ENCODE data around the gene TUG1. TPM values are rescaled to one million over a fixed set of nuclear protein-coding genes. Genes with fewer than 3 reads are reported as not detected.

TUG1 gene
- total and polyA plus RNA-seq, 7 donors, result 10.9 to 38.5 (median 26.4) TPM

GRCh38 chr22:30947173-30947815 is 21.8 kb upstream of the TUG1 start:
- ATAC-seq, result peak in 2 of 4 donors; percentile 24 to 29
- H3K27ac ChIP-seq, result no peak overlapping the region
- intact Hi-C loops (cut with DNase I), result loop anchor here (5.0 to 10.0 kb wide), 3 partner anchors 135 to 288 kb away; partner anchors contain the start of gene SMTN (in 1 of the 2)

GRCh38 chr22:30947816-30948454 is 21.1 kb upstream of the TUG1 start:
- WGBS, 3 donors, result 18 to 43% (median 36%) methylated on average over 2 of the region's 2 CpGs
- peak; percentile 59 for TF ChIP-seq CTCF (IDR thresholded peaks at IDR 0.05)

More at GRCh38 chr22:30947173-30947815, 21.8 kb upstream of the TUG1 start:
- TF ChIP-seq CTCF (IDR thresholded peaks at IDR 0.05), result no peak
- peaks cover 8% of the 10 kb centered on the region for H3K4me1 ChIP-seq
- H3K36me3 ChIP-seq (ENCODE audit: insufficient read depth in 1 of 2, low read depth in 1 of 2), result peaks cover 10 to 99% of the 10 kb centered on the region in 2 donors
- H3K4me3 ChIP-seq, result no peak overlapping the region
- H3K27me3 ChIP-seq (ENCODE audit: insufficient read depth in 3 of 3, low read length in 2 of 3), result no peaks in the 10 kb centered on the region
- H3K9me3 ChIP-seq, result no peaks in the 10 kb centered on the region
- no peak for DNase-seq
- 47 to 54% (median 53%) methylated on average over 5 of the region's 5 CpGs for WGBS, 3 donors

DNA sequence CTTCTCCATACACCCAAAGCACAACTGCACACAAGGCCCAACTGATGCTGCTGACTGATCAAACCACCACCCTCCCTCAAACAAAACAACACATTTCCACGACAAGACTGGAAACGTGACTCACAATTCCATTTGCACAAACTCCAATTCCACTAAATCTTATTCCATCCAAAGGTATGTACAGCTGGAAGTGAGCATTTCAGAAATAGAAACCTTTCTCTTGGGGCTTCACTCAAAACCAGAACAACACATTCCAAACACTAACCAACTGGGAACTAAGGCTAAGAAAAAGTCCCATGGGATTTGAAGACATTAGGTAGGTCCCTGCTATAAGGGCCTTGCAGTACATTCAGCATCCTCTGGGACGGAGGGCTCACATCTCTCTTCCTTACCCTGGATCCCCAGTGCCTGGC is 20.1 kb upstream of the TUG1 start:
- intact Hi-C loops (cut with DNase I), result loop anchor here (2.0 to 10.0 kb wide), 5 partner anchors 133 to 286 kb away; partner anchors contain the start of gene SMTN (in 1 of the 2)
- no peak overlapping the region for H3K4me3 ChIP-seq
- no peaks in the 10 kb centered on the region for H3K9me3 ChIP-seq
- 48 to 71% (median 56%) methylated on average over 3 of the region's 3 CpGs for WGBS, 3 donors
- H3K27ac ChIP-seq, result no peak overlapping the region
- no peak for DNase-seq
- H3K36me3 ChIP-seq (ENCODE audit: insufficient read depth in 1 of 2, low read depth in 1 of 2), result peaks cover 9 to 99% of the 10 kb centered on the region in 2 donors
- ATAC-seq, result no peak
- TF ChIP-seq CTCF (IDR thresholded peaks at IDR 0.05), result no peak
- peaks cover 8% of the 10 kb centered on the region for H3K4me1 ChIP-seq
- H3K27me3 ChIP-seq (ENCODE audit: insufficient read depth in 3 of 3, low read length in 2 of 3), result no peaks in the 10 kb centered on the region

More at GRCh38 chr22:30947816-30948454, 21.1 kb upstream of the TUG1 start:
- Histone ChIP-seq H3K27me3 (ENCODE audit: insufficient read depth in 3 of 3, low read length in 2 of 3) (no peaks in the 10 kb centered on the region), H3K36me3 (ENCODE audit: insufficient read depth in 1 of 2, low read depth in 1 of 2) (peaks cover 10 to 99% of the 10 kb centered on the region in 2 donors), H3K4me3 (no peak overlapping the region), H3K9me3 (no peaks in the 10 kb centered on the region), H3K4me1 (peaks cover 8% of the 10 kb centered on the region), H3K27ac (no peak overlapping the region)
- ATAC-seq, result peak; percentile 53 to 73 (median 64)
- DNase-seq, result no peak
- intact Hi-C loops (cut with DNase I), result loop anchor here (2.0 to 10.0 kb wide), 5 partner anchors 134 to 287 kb away; partner anchors contain the start of gene SMTN (in 1 of the 2)

GRCh38 chr22:30949934-30950660 is 19.0 kb upstream of the TUG1 start:
- no peak for DNase-seq
- TF ChIP-seq CTCF (IDR thresholded peaks at IDR 0.05), result no peak
- Histone ChIP-seq H3K27me3 (ENCODE audit: insufficient read depth in 3 of 3, low read length in 2 of 3) (no peaks in the 10 kb centered on the region), H3K9me3 (no peaks in the 10 kb centered on the region), H3K4me3 (no peak overlapping the region), H3K27ac (no peak overlapping the region), H3K36me3 (ENCODE audit: insufficient read depth in 1 of 2, low read depth in 1 of 2) (peaks cover 5 to 94% of the 10 kb centered on the region in 2 donors), H3K4me1 (peaks cover 8% of the 10 kb centered on the region)
- WGBS, 3 donors, result 76 to 89% (median 78%) methylated on average over 7 of the region's 7 CpGs
- intact Hi-C loops (cut with DNase I), result loop anchor here (2.0 to 10.0 kb wide), 5 partner anchors 132 to 285 kb away; partner anchors contain the start of gene SMTN (in 1 of the 2)
- ATAC-seq, result no peak
